Activated naive CD8-positive, alpha-beta T cell treated with anti-CD3 and anti-CD28 coated beads, Interleukin-2, amount 10 ng/mL, durations not matched to agents 7 days and 5 days (primary cell): Measurements from ENCODE around the gene CPA5. TPM values are rescaled to one million over a fixed set of nuclear protein-coding genes. Genes with fewer than 3 reads are reported as not detected.

Experiments
- ATAC-seq: fragments of 150-1000 bp; cut with Tn5 transposase; one replicate; pipeline ENCODE4 v1.10.0; 2021; ENCODE audit warnings: low read depth, moderate library complexity
- POLR2A ChIA-PET: fragments of 350-600 bp; sonication (Branson Sonifier 250); formaldehyde crosslinking; loops from one replicate; lab custom pipeline; 2021; ENCODE audit warnings: antibody characterized with exemption; lab: Charles Lee
- DNase-seq: peaks from one replicate; pipeline ENCODE4 v3.0.0; 2021
- H3K27ac Mint-ChIP-seq: one replicate; pipeline ENCODE4 v1.8.0; 2022; ENCODE audit warnings: mild to moderate bottlenecking, mixed read lengths
- H3K27me3 Mint-ChIP-seq: one replicate; pipeline ENCODE4 v1.8.0; 2022; ENCODE audit warnings: mild to moderate bottlenecking, moderate library complexity, mixed read lengths
- H3K36me3 Mint-ChIP-seq: one replicate; pipeline ENCODE4 v1.8.0; 2021; ENCODE audit warnings: mild to moderate bottlenecking, mixed read lengths
- H3K4me1 Mint-ChIP-seq: one replicate; pipeline ENCODE4 v1.8.0; 2021; ENCODE audit warnings: mixed read lengths
- H3K4me3 Mint-ChIP-seq: one replicate; pipeline ENCODE4 v1.8.0; 2022; ENCODE audit warnings: mild to moderate bottlenecking, moderate library complexity, mixed read lengths
- H3K9me3 Mint-ChIP-seq: one replicate; pipeline ENCODE4 v1.8.0; 2021; ENCODE audit warnings: mixed read lengths
- total RNA-seq, 2 experiments: library from RNA; stranded (reverse); gene quantifications; one replicate each; pipeline ENCODE4 v1.2.3, GENCODE V29; 2021

CPA5 gene
- total RNA-seq, 2 experiments from 2014 or later: 8.7 to 9.4 TPM

- Mint-ChIP-seq H3K36me3 (peaks cover 24% of the 10 kb centered on the region), H3K4me1 (peaks cover 32% of the 10 kb centered on the region), H3K27ac (peak overlapping the region; percentile 95), H3K9me3 (no peaks in the 10 kb centered on the region), H3K4me3 (peak overlapping the region; percentile 81), H3K27me3 (peaks cover 2% of the 10 kb centered on the region)
- DNase-seq: no peak
- ATAC-seq: peak; percentile 15
- POLR2A ChIA-PET: interaction anchor here (0.7 to 1.9 kb wide), 12 partner anchors 10 to 189 kb away, joined by 3 to 12 read pairs (median 4); partner anchors contain the start of genes CEP41 and TMEM209
These were observed 49.3 kb downstream of the CPA5 start for GRCh38 chr7:130393841-130394411.

- H3K27me3 Mint-ChIP-seq: peaks cover 2% of the 10 kb centered on the region
- no peaks in the 10 kb centered on the region for H3K9me3 Mint-ChIP-seq
- peak overlapping the region; percentile 81 for H3K4me3 Mint-ChIP-seq
- peaks cover 35% of the 10 kb centered on the region for H3K4me1 Mint-ChIP-seq
- DNase-seq (peak; percentile 44), ATAC-seq (peak; percentile 99)
- H3K27ac Mint-ChIP-seq: peak overlapping the region; percentile 95
- peaks cover 31% of the 10 kb centered on the region for H3K36me3 Mint-ChIP-seq
- POLR2A ChIA-PET: interaction anchor here (0.7 to 1.9 kb wide), 11 partner anchors 9 to 189 kb away, joined by 3 to 12 read pairs (median 4); partner anchors contain the start of genes CEP41 and TMEM209
These were observed 50.0 kb downstream of the CPA5 start for GRCh38 chr7:130394421-130395195.

- DNase-seq: no peak
- H3K9me3 Mint-ChIP-seq: no peaks in the 10 kb centered on the region
- POLR2A ChIA-PET: no interaction called here
- H3K4me3 Mint-ChIP-seq: peak overlapping the region; percentile 51
- peaks cover 38% of the 10 kb centered on the region for H3K36me3 Mint-ChIP-seq
- H3K4me1 Mint-ChIP-seq: peaks cover 35% of the 10 kb centered on the region
- H3K27me3 Mint-ChIP-seq: peaks cover 2% of the 10 kb centered on the region
- ATAC-seq: no peak
- H3K27ac Mint-ChIP-seq: peak overlapping the region; percentile 37
These were observed 50.8 kb downstream of the CPA5 start for GRCh38 chr7:130395421-130395820.

GRCh38 chr7:130396109-130396508, 51.5 kb downstream of the CPA5 start:
- peak overlapping the region; percentile 72 for H3K27ac Mint-ChIP-seq
- peaks cover 35% of the 10 kb centered on the region for H3K4me1 Mint-ChIP-seq
- DNase-seq (no peak), ATAC-seq (no peak)
- H3K4me3 Mint-ChIP-seq: peak overlapping the region; percentile 73
- POLR2A ChIA-PET: no interaction called here
- H3K27me3 Mint-ChIP-seq: peaks cover 2% of the 10 kb centered on the region
- no peaks in the 10 kb centered on the region for H3K9me3 Mint-ChIP-seq
- peaks cover 44% of the 10 kb centered on the region for H3K36me3 Mint-ChIP-seq

GRCh38 chr7:130397051-130397757, 52.6 kb downstream of the CPA5 start:
- no peak for ATAC-seq
- peaks cover 48% of the 10 kb centered on the region for H3K36me3 Mint-ChIP-seq

GRCh38 chr7:130397758-130398073, 53.1 kb downstream of the CPA5 start:
- H3K36me3 Mint-ChIP-seq: peaks cover 52% of the 10 kb centered on the region
- H3K4me1 Mint-ChIP-seq: peaks cover 32% of the 10 kb centered on the region
- no peak for DNase-seq
- H3K27ac Mint-ChIP-seq: no peak overlapping the region
- POLR2A ChIA-PET: interaction anchor here (0.7 to 1.3 kb wide), 2 partner anchors 12 to 29 kb away, joined by 3 to 7 read pairs; no protein-coding TSS in a partner anchor
- no peaks in the 10 kb centered on the region for H3K27me3 Mint-ChIP-seq
- no peak for ATAC-seq
- H3K9me3 Mint-ChIP-seq: no peaks in the 10 kb centered on the region
- H3K4me3 Mint-ChIP-seq: no peak overlapping the region

More at GRCh38 chr7:130397051-130397757, 52.6 kb downstream of the CPA5 start:
- DNase-seq: no peak
- Mint-ChIP-seq H3K9me3 (no peaks in the 10 kb centered on the region), H3K27ac (no peak overlapping the region), H3K4me1 (peaks cover 35% of the 10 kb centered on the region), H3K27me3 (peaks cover 2% of the 10 kb centered on the region), H3K4me3 (no peak overlapping the region)
- POLR2A ChIA-PET: interaction anchor here (0.7 to 1.3 kb wide), 3 partner anchors 12 to 28 kb away, joined by 3 to 7 read pairs (median 4); no protein-coding TSS in a partner anchor

GRCh38 chr7:130398526-130399090, 54.0 kb downstream of the CPA5 start:
- no peak overlapping the region for H3K4me3 Mint-ChIP-seq
- no peak overlapping the region for H3K27ac Mint-ChIP-seq
- peaks cover 24% of the 10 kb centered on the region for H3K4me1 Mint-ChIP-seq
- POLR2A ChIA-PET: interaction anchor here (1.3 kb wide), 1 partner anchor 30 kb away, joined by 3 read pairs; no protein-coding TSS in a partner anchor
- DNase-seq: no peak
- no peak for ATAC-seq
- peaks cover 57% of the 10 kb centered on the region for H3K36me3 Mint-ChIP-seq
- no peaks in the 10 kb centered on the region for H3K9me3 Mint-ChIP-seq
- H3K27me3 Mint-ChIP-seq: no peaks in the 10 kb centered on the region

- H3K4me1 Mint-ChIP-seq: peaks cover 10% of the 10 kb centered on the region
These were observed 55.5 kb downstream of the CPA5 start for GRCh38 chr7:130400120-130400572.

GRCh38 chr7:130401101-130401500, 56.5 kb downstream of the CPA5 start:
- Mint-ChIP-seq H3K4me1 (peaks cover 5% of the 10 kb centered on the region), H3K4me3 (no peak overlapping the region), H3K36me3 (peaks cover 61% of the 10 kb centered on the region), H3K27me3 (no peaks in the 10 kb centered on the region), H3K9me3 (no peaks in the 10 kb centered on the region), H3K27ac (no peak overlapping the region)
- ATAC-seq: no peak
- DNase-seq: no peak
- POLR2A ChIA-PET: no interaction called here

More at GRCh38 chr7:130400120-130400572, 55.5 kb downstream of the CPA5 start:
- no peak overlapping the region for H3K27ac Mint-ChIP-seq
- H3K4me3 Mint-ChIP-seq: no peak overlapping the region
- DNase-seq: no peak
- ATAC-seq: no peak
- no peaks in the 10 kb centered on the region for H3K27me3 Mint-ChIP-seq
- no peaks in the 10 kb centered on the region for H3K9me3 Mint-ChIP-seq
- POLR2A ChIA-PET: no interaction called here
- peaks cover 62% of the 10 kb centered on the region for H3K36me3 Mint-ChIP-seq

- DNase-seq (no peak), ATAC-seq (no peak)
- Mint-ChIP-seq H3K27ac (no peak overlapping the region), H3K27me3 (no peaks in the 10 kb centered on the region), H3K9me3 (no peaks in the 10 kb centered on the region), H3K4me3 (no peak overlapping the region), H3K4me1 (peaks cover 5% of the 10 kb centered on the region), H3K36me3 (peaks cover 60% of the 10 kb centered on the region)
- POLR2A ChIA-PET: no interaction called here
These were observed 57.0 kb downstream of the CPA5 start for GRCh38 chr7:130401578-130401977.

- H3K27ac Mint-ChIP-seq: no peak overlapping the region
- H3K27me3 Mint-ChIP-seq: no peaks in the 10 kb centered on the region
- DNase-seq (no peak), ATAC-seq (no peak)
- H3K9me3 Mint-ChIP-seq: no peaks in the 10 kb centered on the region
- H3K36me3 Mint-ChIP-seq: peaks cover 40% of the 10 kb centered on the region
- POLR2A ChIA-PET: interaction anchor here (1.0 to 1.7 kb wide), 2 partner anchors 9 to 10 kb away, joined by 4 to 5 read pairs; no protein-coding TSS in a partner anchor
- no peak overlapping the region for H3K4me3 Mint-ChIP-seq
- H3K4me1 Mint-ChIP-seq: peaks cover 5% of the 10 kb centered on the region
These were observed 60.4 kb downstream of the CPA5 start for GRCh38 chr7:130405003-130405402.

- H3K27me3 Mint-ChIP-seq: no peaks in the 10 kb centered on the region
- no peaks in the 10 kb centered on the region for H3K9me3 Mint-ChIP-seq
- POLR2A ChIA-PET: interaction anchor here (0.6 kb wide), 1 partner anchor 426 kb away, joined by 5 read pairs; no protein-coding TSS in a partner anchor
- peaks cover 21% of the 10 kb centered on the region for H3K36me3 Mint-ChIP-seq
- peaks cover 20% of the 10 kb centered on the region for H3K4me1 Mint-ChIP-seq
- no peak for DNase-seq
- no peak overlapping the region for H3K27ac Mint-ChIP-seq
- no peak overlapping the region for H3K4me3 Mint-ChIP-seq
- no peak for ATAC-seq
These were observed 64.6 kb downstream of the CPA5 start for GRCh38 chr7:130409067-130409711.
